A549 (cell line): ENCODE data around the gene REPS2. TPM values are rescaled to one million over a fixed set of nuclear protein-coding genes. Genes with fewer than 3 reads are reported as not detected.

Source experiments
- ATAC-seq, 2 experiments: fragments of 200-7000 bp in 1 of 2; fragments of >200 bp in 1 of 2; cut with Nextera tagmentation in 1 of 2; cut with Tn5 transposase in 1 of 2; 3 replicates each; pipeline versions ENCODE4 v1.8.0 to v1.9.1; 2018 to 2020; ENCODE audit warnings: mild to moderate bottlenecking in 1 of 2, moderate library complexity in 1 of 2
- CTCF ChIA-PET: fragments of 300-600 bp; sonication (Branson Sonifier 250); formaldehyde crosslinking; extraction: SDS; loops from one replicate; lab custom pipeline; 2021; ENCODE audit warnings: antibody characterized with exemption, inconsistent platforms; lab: Yijun Ruan, JAX
- POLR2A ChIA-PET: fragments of 350-600 bp; formaldehyde crosslinking; extraction: SDS; loops from one replicate; lab custom pipeline; 2021; ENCODE audit warnings: antibody characterized with exemption, inconsistent platforms; lab: Yijun Ruan, JAX
- DNase-seq, 2 experiments: peaks; one replicate each; pipeline versions ENCODE4 v3.0.0 to v3.0.0-alpha.2; 2011 to 2016; ENCODE audit warnings: low read depth in 1 of 2, low spot score in 1 of 2
- FAIRE-seq: peaks from 2 replicates; lab custom pipeline; 2011; peaks lifted over from hg19 to GRCh38; lab: Jason Lieb, UNC
- H3K27ac ChIP-seq, 2 experiments: fragments of >200 bp; sonication (Bioruptor Twin); formaldehyde crosslinking; 3 replicates each; pipeline ENCODE4 v1.5.1; 2016 to 2017
- H3K4me1 ChIP-seq: fragments of >200 bp; sonication (Bioruptor Twin); formaldehyde crosslinking; 3 replicates; pipeline ENCODE4 v1.6.1; 2016
- H3K4me2 ChIP-seq: fragments of >200 bp; sonication (Bioruptor Twin); formaldehyde crosslinking; 3 replicates; pipeline ENCODE4 v1.6.1; 2016
- H3K4me3 ChIP-seq: fragments of >200 bp; sonication (Bioruptor Twin); formaldehyde crosslinking; 3 replicates; pipeline ENCODE4 v1.5.1; 2016
- H3K9me3 ChIP-seq: fragments of >200 bp; sonication (Bioruptor Twin); formaldehyde crosslinking; 3 replicates; pipeline ENCODE4 v1.6.1; 2016
- BCL3 ChIP-seq: fragments of >200 bp; sonication (Bioruptor Twin); formaldehyde crosslinking; IDR thresholded peaks from 3 replicates; pipeline ENCODE4 v1.6.1; 2016
- CHD2 ChIP-seq: fragments of 150-350 bp; IDR thresholded peaks from 2 replicates; pipeline ENCODE4 v1.6.1; 2014; ENCODE audit warnings: low read length; ENCODE audit not compliant: partially characterized antibody
- HES2 ChIP-seq: fragments of >200 bp; sonication (Bioruptor Twin); formaldehyde crosslinking; IDR thresholded peaks from 2 replicates; pipeline ENCODE4 v1.6.1; 2016
- HEYL ChIP-seq: fragments of 250-450 bp; sonication (Bioruptor Pico); IDR thresholded peaks from 2 replicates; pipeline ENCODE4 v1.8.0; 2021; ENCODE audit warnings: mild to moderate bottlenecking, moderate library complexity
- HMGXB4 ChIP-seq: fragments of 250-450 bp; sonication (Bioruptor Pico); IDR thresholded peaks from 2 replicates; pipeline ENCODE4 v1.5.0; 2021; ENCODE audit warnings: mild to moderate bottlenecking, moderate library complexity, borderline replicate concordance
- HOXB5 ChIP-seq: fragments of 250-450 bp; sonication (Bioruptor Pico); IDR thresholded peaks from 2 replicates; pipeline ENCODE4 v1.5.0; 2020; ENCODE audit warnings: mild to moderate bottlenecking, moderate library complexity
- KDM1A ChIP-seq: fragments of 200-600 bp; sonication (generic); IDR thresholded peaks from 2 replicates; pipeline ENCODE4 v1.6.1; 2016; ENCODE audit warnings: low read depth, mild to moderate bottlenecking
- MYC ChIP-seq: IDR thresholded peaks from 2 replicates; pipeline ENCODE4 v1.6.1; 2012; ENCODE audit warnings: mild to moderate bottlenecking, inconsistent platforms, low read length, improper control_type of control experiment, borderline replicate concordance
- PBX3 ChIP-seq: IDR thresholded peaks from 2 replicates; pipeline ENCODE4 v1.6.1; 2012
- POLR2A ChIP-seq: IDR thresholded peaks from 2 replicates; pipeline ENCODE4 v1.6.1; 2012; ENCODE audit warnings: mild to moderate bottlenecking, low read length
- RARB ChIP-seq: fragments of 250-450 bp; sonication (Bioruptor Pico); IDR thresholded peaks from 2 replicates; pipeline ENCODE4 v1.8.0; 2021; ENCODE audit warnings: mild to moderate bottlenecking, moderate library complexity
- RFX5 ChIP-seq: fragments of 450-650 bp; IDR thresholded peaks from 2 replicates; pipeline ENCODE4 v1.7.1; 2014; ENCODE audit warnings: antibody characterized with exemption, mild to moderate bottlenecking, moderate library complexity
- RNF2 ChIP-seq: fragments of 200-600 bp; sonication (generic); IDR thresholded peaks from 2 replicates; pipeline ENCODE4 v1.6.1; 2016; ENCODE audit warnings: low read depth, mild to moderate bottlenecking, antibody characterized with exemption, moderate library complexity, borderline replicate concordance
- ZFP36 ChIP-seq: fragments of 450-650 bp; IDR thresholded peaks from 2 replicates; pipeline ENCODE4 v1.6.1; 2014; ENCODE audit warnings: borderline replicate concordance; ENCODE audit not compliant: partially characterized antibody
- WGBS: methylation state at CpG from one replicate; pipeline ENCODE4 v1.1.6; 2017; ENCODE audit errors: missing lambda C conversion rate; 5-methylcytosine and 5-hydroxymethylcytosine counted together
- polyA plus RNA-seq, 4 experiments: library from polyadenylated mRNA; depleted of rRNA in 3 of 4; stranded (reverse); fragments of >200 nt; fragmentation: RNase III in 1 of 4; extraction: RNeasy Plus Mini Kit Qiagen cat#74134 plus additional on column Dnase treatment in 1 of 4; gene quantifications; 2 replicates in 3 of 4; 3 replicates in 1 of 4; pipeline ENCODE4 v1.2.3, GENCODE V29; 2011 to 2017
- TF ChIP-seq, protein P1 (sequence below): IDR thresholded peaks from 2 replicates; pipeline ENCODE4 v1.6.1; 2012; ENCODE audit warnings: low read depth, borderline replicate concordance
- TF ChIP-seq, protein P2 (sequence below): fragments of >200 bp; sonication (Bioruptor Twin); formaldehyde crosslinking; IDR thresholded peaks from 3 replicates; pipeline ENCODE4 v1.5.1; 2016
- TF ChIP-seq, protein P3 (sequence below): fragments of 450-650 bp; IDR thresholded peaks from 2 replicates; pipeline ENCODE4 v1.6.1; 2014; ENCODE audit warnings: antibody characterized with exemption
- TF ChIP-seq, protein P4 (sequence below): fragments of 150-350 bp; IDR thresholded peaks from 2 replicates; pipeline ENCODE4 v1.6.1; 2014; ENCODE audit warnings: low read depth, mild to moderate bottlenecking, low read length

Gene REPS2
- polyA plus RNA-seq, 2 of the 4 experiments (the other 2 are of a cell fraction), result 0.17 to 0.76 TPM

DNA sequence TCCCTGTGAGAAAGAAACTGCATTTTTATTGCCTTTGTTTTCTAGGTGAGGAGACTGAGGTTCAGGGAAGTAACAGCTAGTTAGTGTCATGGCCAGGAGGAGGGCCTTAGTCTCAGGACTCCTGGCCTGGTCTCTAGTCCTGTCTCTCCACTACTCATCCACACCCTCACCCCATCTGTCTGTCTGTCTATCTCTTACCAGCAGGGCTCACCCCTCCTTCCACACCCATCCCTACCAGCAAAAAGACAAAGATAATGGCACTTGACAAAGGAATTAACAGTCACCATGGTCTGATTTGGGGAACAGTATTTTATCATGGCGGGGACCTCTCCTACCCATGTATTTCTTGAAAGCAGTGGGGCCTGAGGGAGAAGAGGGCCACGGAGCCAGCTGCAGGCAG, 125.8 kb downstream of the REPS2 start:
- H3K27ac ChIP-seq, result no peak overlapping the region
- no peaks in the 10 kb centered on the region for H3K4me1 ChIP-seq
- ATAC-seq (no peak), FAIRE-seq (no peak), DNase-seq (no peak)
- no peak overlapping the region for H3K4me2 ChIP-seq
- 12% methylated on average over 2 of the region's 2 CpGs for WGBS
- ChIA-PET POLR2A (no interaction called here), CTCF (interaction anchor here (1.0 to 2.6 kb wide), 3 partner anchors 8 to 126 kb away, joined by 3 to 6 read pairs (median 6); partner anchors contain the start of gene REPS2)
- H3K4me3 ChIP-seq, result no peak overlapping the region
- TF ChIP-seq, protein P1, sequence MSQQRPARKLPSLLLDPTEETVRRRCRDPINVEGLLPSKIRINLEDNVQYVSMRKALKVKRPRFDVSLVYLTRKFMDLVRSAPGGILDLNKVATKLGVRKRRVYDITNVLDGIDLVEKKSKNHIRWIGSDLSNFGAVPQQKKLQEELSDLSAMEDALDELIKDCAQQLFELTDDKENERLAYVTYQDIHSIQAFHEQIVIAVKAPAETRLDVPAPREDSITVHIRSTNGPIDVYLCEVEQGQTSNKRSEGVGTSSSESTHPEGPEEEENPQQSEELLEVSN, result no peak
- TF ChIP-seq MYC (no peak), HEYL (CRISPR knock-in tag) (no peak), HES2 (no peak), HOXB5 (CRISPR knock-in tag) (no peak), RARB (CRISPR knock-in tag) (no peak), HMGXB4 (no peak), PBX3 (no peak), RNF2 (no peak), RFX5 (no peak), POLR2A (no peak), KDM1A (no peak), ZFP36 (no peak), CHD2 (no peak), BCL3 (no peak)
- TF ChIP-seq, protein P2, sequence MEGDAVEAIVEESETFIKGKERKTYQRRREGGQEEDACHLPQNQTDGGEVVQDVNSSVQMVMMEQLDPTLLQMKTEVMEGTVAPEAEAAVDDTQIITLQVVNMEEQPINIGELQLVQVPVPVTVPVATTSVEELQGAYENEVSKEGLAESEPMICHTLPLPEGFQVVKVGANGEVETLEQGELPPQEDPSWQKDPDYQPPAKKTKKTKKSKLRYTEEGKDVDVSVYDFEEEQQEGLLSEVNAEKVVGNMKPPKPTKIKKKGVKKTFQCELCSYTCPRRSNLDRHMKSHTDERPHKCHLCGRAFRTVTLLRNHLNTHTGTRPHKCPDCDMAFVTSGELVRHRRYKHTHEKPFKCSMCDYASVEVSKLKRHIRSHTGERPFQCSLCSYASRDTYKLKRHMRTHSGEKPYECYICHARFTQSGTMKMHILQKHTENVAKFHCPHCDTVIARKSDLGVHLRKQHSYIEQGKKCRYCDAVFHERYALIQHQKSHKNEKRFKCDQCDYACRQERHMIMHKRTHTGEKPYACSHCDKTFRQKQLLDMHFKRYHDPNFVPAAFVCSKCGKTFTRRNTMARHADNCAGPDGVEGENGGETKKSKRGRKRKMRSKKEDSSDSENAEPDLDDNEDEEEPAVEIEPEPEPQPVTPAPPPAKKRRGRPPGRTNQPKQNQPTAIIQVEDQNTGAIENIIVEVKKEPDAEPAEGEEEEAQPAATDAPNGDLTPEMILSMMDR, result no peak
- TF ChIP-seq, protein P3, sequence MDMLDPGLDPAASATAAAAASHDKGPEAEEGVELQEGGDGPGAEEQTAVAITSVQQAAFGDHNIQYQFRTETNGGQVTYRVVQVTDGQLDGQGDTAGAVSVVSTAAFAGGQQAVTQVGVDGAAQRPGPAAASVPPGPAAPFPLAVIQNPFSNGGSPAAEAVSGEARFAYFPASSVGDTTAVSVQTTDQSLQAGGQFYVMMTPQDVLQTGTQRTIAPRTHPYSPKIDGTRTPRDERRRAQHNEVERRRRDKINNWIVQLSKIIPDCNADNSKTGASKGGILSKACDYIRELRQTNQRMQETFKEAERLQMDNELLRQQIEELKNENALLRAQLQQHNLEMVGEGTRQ, result no peak
- TF ChIP-seq, protein P4, sequence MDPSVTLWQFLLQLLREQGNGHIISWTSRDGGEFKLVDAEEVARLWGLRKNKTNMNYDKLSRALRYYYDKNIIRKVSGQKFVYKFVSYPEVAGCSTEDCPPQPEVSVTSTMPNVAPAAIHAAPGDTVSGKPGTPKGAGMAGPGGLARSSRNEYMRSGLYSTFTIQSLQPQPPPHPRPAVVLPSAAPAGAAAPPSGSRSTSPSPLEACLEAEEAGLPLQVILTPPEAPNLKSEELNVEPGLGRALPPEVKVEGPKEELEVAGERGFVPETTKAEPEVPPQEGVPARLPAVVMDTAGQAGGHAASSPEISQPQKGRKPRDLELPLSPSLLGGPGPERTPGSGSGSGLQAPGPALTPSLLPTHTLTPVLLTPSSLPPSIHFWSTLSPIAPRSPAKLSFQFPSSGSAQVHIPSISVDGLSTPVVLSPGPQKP, result no peak
- H3K9me3 ChIP-seq, result no peaks in the 10 kb centered on the region
